ENCODE measurements around the gene OR10A2. TPM values are rescaled to one million over a fixed set of nuclear protein-coding genes. Genes with fewer than 3 reads are reported as not detected.

The OR10A2 gene
- not detected for total RNA-seq

- 27% methylated on average over 1 of the region's 1 CpG for WGBS
- no peak for DNase-seq (ENCODE audit: extremely low spot score)
- TF ChIP-seq EP300 (IDR thresholded peaks at IDR 0.05), result no peak
- no peak for TF ChIP-seq POLR2A (IDR thresholded peaks at IDR 0.05; ENCODE audit: low read depth)
- no peak for TF ChIP-seq POLR2AphosphoS5 (IDR thresholded peaks at IDR 0.05)
- TF ChIP-seq, protein P1, sequence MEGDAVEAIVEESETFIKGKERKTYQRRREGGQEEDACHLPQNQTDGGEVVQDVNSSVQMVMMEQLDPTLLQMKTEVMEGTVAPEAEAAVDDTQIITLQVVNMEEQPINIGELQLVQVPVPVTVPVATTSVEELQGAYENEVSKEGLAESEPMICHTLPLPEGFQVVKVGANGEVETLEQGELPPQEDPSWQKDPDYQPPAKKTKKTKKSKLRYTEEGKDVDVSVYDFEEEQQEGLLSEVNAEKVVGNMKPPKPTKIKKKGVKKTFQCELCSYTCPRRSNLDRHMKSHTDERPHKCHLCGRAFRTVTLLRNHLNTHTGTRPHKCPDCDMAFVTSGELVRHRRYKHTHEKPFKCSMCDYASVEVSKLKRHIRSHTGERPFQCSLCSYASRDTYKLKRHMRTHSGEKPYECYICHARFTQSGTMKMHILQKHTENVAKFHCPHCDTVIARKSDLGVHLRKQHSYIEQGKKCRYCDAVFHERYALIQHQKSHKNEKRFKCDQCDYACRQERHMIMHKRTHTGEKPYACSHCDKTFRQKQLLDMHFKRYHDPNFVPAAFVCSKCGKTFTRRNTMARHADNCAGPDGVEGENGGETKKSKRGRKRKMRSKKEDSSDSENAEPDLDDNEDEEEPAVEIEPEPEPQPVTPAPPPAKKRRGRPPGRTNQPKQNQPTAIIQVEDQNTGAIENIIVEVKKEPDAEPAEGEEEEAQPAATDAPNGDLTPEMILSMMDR (IDR thresholded peaks at IDR 0.05), result no peak
- H3K27me3 ChIP-seq, result no peaks in the 10 kb centered on the region
- H3K4me3 ChIP-seq, result no peak within 1 kb of the TSS
- no peaks in the 10 kb centered on the region for H3K9me3 ChIP-seq
- H3K27ac ChIP-seq (replicated peaks in 1 of 4), result no peak within 1 kb of the TSS
- no peaks in the 10 kb centered on the region for H3K4me1 ChIP-seq
- intact Hi-C loops (cut with DNase I), result no loop called here
- no peaks in the 10 kb centered on the region for H3K36me3 ChIP-seq
Observed at GRCh38 chr11:6862961-6863360, at the start of gene OR10A2. TSS of gene OR10A2 (plus strand) at chr11:6863057. CDS start at chr11:6869755, 6,698 bp downstream.

DNA sequence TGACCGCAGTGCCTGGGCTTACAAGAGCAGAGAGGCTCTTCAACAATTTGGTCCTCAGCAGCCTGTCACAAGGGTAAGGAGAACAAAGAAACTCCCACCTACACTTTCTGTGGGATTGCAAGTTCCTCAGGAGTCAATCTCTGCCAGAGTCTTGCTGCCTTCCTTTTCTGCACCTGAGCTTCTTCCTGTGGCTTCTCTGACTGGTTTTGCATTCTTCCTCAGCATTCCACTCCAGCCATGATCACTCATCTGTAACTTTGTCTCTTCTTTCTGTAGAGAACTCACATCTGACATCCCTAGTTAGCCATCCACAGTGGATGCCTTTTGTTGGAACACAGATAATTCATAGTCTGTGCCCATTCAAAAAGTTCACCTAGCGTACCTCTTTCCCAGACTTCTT, 49.2 kb upstream of the OR10A2 start:
- intact Hi-C loops (cut with DNase I), result no loop called here
- 88% methylated on average over 1 of the region's 2 CpGs for WGBS
- TF ChIP-seq, protein P1 (IDR thresholded peaks at IDR 0.05), result no peak
- no peak for TF ChIP-seq POLR2AphosphoS5 (IDR thresholded peaks at IDR 0.05)
- TF ChIP-seq EP300 (IDR thresholded peaks at IDR 0.05), result no peak
- no peak for TF ChIP-seq POLR2A (IDR thresholded peaks at IDR 0.05; ENCODE audit: low read depth)

DNA sequence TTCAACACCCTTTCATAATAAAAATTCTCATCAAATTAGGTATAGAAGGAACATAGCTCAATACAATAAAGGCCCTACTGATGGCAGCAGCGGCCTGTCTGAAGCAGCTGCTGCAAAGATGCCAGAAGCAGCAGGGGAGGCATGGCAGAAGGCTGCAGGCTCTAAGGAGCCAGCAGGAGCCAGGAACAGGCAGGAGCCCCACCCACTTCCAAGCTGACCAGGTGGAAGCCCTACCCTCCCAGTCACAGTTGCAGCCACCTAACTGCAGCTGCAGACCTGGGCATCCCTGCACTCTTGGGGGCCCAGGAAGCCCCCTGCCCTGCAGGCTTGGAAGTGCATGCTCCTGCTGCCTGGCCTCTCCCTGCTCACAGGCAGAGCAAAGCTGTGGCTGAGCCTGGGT, 45.2 kb upstream of the OR10A2 start:
- DNase-seq (ENCODE audit: extremely low spot score), result no peak
- Histone ChIP-seq H3K27ac (replicated peaks in 1 of 4) (no peak overlapping the region), H3K27me3 (peaks cover 0 to 12% (median 0%) of the 10 kb centered on the region in 4 donors), H3K9me3 (no peaks in the 10 kb centered on the region), H3K36me3 (no peaks in the 10 kb centered on the region), H3K4me3 (no peak overlapping the region), H3K4me1 (no peaks in the 10 kb centered on the region)
- no peak for TF ChIP-seq EP300 (IDR thresholded peaks at IDR 0.05)
- no peak for TF ChIP-seq POLR2A (IDR thresholded peaks at IDR 0.05; ENCODE audit: low read depth)
- TF ChIP-seq, protein P1 (IDR thresholded peaks at IDR 0.05), result no peak
- TF ChIP-seq POLR2AphosphoS5 (IDR thresholded peaks at IDR 0.05), result no peak
- WGBS, result 57% methylated on average over 1 of the region's 1 CpG
- intact Hi-C loops (cut with DNase I), result no loop called here

More for the DNA sequence above, 49.2 kb upstream of the OR10A2 start:
- H3K27me3 ChIP-seq, result peaks cover 0 to 26% (median 0%) of the 10 kb centered on the region in 4 donors
- no peaks in the 10 kb centered on the region for H3K36me3 ChIP-seq
- DNase-seq (ENCODE audit: extremely low spot score), result no peak
- H3K9me3 ChIP-seq, result no peaks in the 10 kb centered on the region
- no peaks in the 10 kb centered on the region for H3K4me1 ChIP-seq
- H3K4me3 ChIP-seq, result no peak overlapping the region
- no peak overlapping the region for H3K27ac ChIP-seq (replicated peaks in 1 of 4)

GRCh38 chr11:6818967-6819366, 43.9 kb upstream of the OR10A2 start:
- TF ChIP-seq EP300 (IDR thresholded peaks at IDR 0.05) (no peak), POLR2A (IDR thresholded peaks at IDR 0.05; ENCODE audit: low read depth) (no peak), POLR2AphosphoS5 (IDR thresholded peaks at IDR 0.05) (no peak)
- TF ChIP-seq, protein P1 (IDR thresholded peaks at IDR 0.05), result no peak
- Histone ChIP-seq H3K9me3 (no peaks in the 10 kb centered on the region), H3K4me1 (no peaks in the 10 kb centered on the region), H3K27me3 (no peaks in the 10 kb centered on the region), H3K27ac (replicated peaks in 1 of 4) (no peak overlapping the region), H3K4me3 (no peak overlapping the region), H3K36me3 (no peaks in the 10 kb centered on the region)
- intact Hi-C loops (cut with DNase I), result no loop called here
- 80% methylated on average over 5 of the region's 5 CpGs for WGBS
- DNase-seq (ENCODE audit: extremely low spot score), result no peak

DNA sequence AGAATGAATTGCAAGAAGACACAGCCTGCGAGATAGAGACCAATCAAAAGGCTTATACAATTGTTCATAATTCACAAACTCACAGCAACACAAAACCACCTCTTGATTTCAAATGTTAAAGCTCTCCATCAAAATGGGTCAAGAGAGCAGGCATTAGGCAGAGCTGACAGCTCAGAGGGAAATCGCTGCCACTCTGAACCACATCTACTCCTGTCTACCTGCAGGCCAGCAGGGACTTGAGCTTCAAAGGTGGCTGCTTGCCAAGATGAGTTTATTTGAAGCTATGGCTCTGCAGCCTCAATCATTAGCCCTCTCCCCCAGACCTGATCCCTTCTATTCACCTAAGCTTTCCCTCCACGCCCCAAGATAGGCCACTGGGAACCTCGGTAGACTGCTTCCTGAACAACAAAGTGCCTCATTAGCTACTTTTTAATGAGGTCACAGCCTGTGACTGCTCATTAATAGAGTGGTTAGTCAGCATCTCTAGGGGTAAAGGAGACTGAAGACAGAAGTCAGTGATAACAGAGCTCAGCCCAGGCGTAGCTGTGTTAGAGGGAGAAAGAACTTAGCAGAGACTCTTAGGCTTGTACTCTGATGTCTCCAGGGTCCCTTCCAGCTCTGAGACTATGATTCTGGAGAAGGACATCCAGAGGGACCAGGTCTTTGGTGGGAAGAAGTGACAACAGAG, 38.6 kb upstream of the OR10A2 start:
- Histone ChIP-seq H3K4me3 (no peak overlapping the region), H3K4me1 (no peaks in the 10 kb centered on the region), H3K36me3 (no peaks in the 10 kb centered on the region), H3K27me3 (no peaks in the 10 kb centered on the region), H3K27ac (replicated peaks in 1 of 4) (no peak overlapping the region), H3K9me3 (no peaks in the 10 kb centered on the region)
- 77% methylated on average over 5 of the region's 5 CpGs for WGBS
- no peak for DNase-seq (ENCODE audit: extremely low spot score)
- TF ChIP-seq, protein P1 (IDR thresholded peaks at IDR 0.05), result no peak
- TF ChIP-seq EP300 (IDR thresholded peaks at IDR 0.05) (no peak), POLR2A (IDR thresholded peaks at IDR 0.05; ENCODE audit: low read depth) (no peak), POLR2AphosphoS5 (IDR thresholded peaks at IDR 0.05) (no peak)
- intact Hi-C loops (cut with DNase I), result no loop called here
